GM12801 (cell line): Measurements from ENCODE around the gene CREB3.

Source experiments
- TF ChIP-seq, protein P1 (sequence below): IDR thresholded peaks from one replicate; pipeline ENCODE4 v1.5.1; 2011; ENCODE audit warnings: control low read depth; ENCODE audit not compliant: insufficient read length; ENCODE audit errors: extremely low read depth

The CREB3 gene

GRCh38 chr9:35687972-35688557 lies 44.4 kb upstream of the CREB3 start:
- TF ChIP-seq, protein P1, sequence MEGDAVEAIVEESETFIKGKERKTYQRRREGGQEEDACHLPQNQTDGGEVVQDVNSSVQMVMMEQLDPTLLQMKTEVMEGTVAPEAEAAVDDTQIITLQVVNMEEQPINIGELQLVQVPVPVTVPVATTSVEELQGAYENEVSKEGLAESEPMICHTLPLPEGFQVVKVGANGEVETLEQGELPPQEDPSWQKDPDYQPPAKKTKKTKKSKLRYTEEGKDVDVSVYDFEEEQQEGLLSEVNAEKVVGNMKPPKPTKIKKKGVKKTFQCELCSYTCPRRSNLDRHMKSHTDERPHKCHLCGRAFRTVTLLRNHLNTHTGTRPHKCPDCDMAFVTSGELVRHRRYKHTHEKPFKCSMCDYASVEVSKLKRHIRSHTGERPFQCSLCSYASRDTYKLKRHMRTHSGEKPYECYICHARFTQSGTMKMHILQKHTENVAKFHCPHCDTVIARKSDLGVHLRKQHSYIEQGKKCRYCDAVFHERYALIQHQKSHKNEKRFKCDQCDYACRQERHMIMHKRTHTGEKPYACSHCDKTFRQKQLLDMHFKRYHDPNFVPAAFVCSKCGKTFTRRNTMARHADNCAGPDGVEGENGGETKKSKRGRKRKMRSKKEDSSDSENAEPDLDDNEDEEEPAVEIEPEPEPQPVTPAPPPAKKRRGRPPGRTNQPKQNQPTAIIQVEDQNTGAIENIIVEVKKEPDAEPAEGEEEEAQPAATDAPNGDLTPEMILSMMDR, result no peak

DNA sequence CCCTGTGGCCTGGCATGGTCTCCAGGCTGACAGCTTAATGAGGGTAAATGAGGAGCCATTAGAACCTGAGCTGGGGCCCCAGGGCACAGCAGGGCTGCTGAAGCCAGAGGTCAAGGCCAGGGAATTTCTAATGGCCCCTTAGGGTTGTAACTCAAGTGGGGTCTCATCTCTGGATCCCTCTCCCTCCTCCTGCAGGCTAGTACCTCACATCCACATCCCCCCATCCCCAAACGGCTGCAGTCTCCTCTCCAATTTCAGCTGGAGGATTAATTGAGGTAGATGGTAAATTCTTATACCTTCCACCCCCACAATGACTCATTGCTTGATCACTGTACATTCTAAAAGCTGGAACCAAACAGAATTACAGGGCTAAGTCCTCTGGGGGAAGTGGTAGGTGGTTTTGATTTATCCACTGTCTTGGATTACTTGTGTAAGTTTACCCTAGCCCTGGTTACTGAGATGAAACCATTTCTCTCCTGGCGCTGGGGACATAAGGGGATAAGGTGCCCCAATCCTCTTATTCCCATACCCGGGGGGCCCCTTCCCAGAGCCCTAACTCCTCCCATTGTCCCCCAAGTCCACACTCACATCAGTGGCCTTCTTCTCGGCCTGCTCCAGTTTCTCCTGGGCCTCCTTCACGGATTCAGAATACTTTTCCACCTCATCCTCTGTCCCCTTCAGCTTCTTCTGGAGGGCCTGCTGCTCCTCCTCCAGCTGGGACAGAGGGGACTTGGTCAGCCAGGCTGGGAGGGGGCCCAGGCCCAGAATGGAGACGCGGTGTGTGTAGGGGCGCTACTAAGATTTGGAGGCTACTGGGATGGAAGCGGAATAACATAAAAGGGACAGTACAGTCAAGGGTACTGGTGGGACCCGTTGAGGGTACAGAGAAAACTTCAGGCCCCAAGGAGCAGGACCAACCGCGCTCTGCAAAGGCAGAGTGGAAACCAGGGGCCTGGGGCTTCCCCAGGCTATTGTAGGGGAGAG lies 43.6 kb upstream of the CREB3 start:
- TF ChIP-seq, protein P1, result no peak

DNA sequence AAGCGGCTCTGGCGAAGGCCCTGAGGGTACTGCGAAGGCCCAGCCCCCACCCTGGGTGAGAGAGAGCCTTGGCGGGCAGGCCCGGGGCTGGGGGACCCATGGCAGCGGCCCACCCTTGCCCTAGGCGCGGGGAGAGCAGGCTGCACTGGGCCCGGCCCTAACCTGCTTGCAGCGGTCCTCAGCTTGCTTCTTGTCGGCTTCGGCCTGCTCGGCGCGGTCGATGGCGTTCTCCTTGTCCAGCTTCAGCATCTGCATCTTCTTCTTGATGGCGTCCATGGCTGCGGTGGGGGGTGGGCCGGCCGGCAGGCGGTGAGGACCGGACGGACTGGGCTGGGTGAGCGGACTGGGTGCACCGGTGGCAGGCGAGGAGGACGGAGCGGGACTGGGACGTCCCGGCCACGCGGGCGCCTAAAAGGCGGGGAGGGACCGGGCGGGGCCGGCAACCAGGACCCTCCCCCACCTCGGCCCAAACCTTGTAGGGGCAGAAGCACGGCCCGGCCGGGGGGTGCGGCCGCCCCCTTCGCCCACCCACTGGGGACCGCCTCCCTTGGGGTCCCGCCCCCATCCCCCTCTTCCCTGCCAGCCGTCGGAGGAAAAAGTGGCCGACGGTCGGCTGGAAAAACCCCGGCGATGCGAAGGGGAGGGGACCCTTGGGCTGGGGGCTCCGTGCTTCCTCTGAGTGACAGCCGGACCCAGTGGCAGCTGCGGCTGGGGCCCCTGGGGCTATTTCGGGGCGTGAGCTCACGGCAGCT lies 42.7 kb upstream of the CREB3 start, which contains the start of gene TPM2:
TPM2 (minus strand) TSS at position 384 of the 752 bp plus-strand sequence; CDS start at position 276, 108 bp downstream.
- TF ChIP-seq, protein P1, result no peak

- TF ChIP-seq, protein P1, result no peak
Observed at GRCh38 chr9:35690294-35690613, 42.2 kb upstream of the CREB3 start.

- TF ChIP-seq, protein P1, result no peak
Observed at GRCh38 chr9:35690614-35691333, 41.7 kb upstream of the CREB3 start.

DNA sequence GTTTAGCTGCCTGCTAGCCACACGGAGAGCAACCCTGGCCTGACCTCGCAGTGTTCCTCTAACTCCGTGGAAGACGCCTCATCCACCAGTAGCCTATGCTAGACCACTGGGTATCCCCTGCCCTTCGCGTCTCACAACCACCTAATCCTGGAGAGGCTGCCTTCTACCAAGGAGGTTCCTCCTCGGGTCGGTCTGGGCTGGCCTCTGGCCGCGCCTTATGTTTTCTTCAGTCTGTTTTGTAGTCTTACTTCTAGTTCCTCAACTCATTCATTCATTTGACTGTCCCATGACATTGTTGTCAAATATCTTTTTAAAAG lies 41.2 kb upstream of the CREB3 start:
- TF ChIP-seq, protein P1, result no peak
